Natural killer cell treated with Interleukin-12 subunit alpha and Interleukin-12 subunit beta and Interleukin-15 and Interleukin-18, amount 100 ng/mL, for 72 hours (primary cell): ENCODE measurements around the gene MAPK14. TPM values are rescaled to one million over a fixed set of nuclear protein-coding genes. Genes with fewer than 3 reads are reported as not detected.
"Not testable (repeated sequence)": the region's sequence is repeated elsewhere in the genome, so short reads cannot be mapped to it uniquely, and the experiment has no call there.

ENCODE experiments used
- ATAC-seq, 2 donors: fragments of 150-1000 bp; cut with Tn5 transposase in 1 of 2; sonication (Bioruptor Pico), chemical (Tn5 transposase) in 1 of 2; 2 replicates each; pipeline ENCODE4 v1.10.0; 2021
- DNase-seq: peaks from one replicate; pipeline ENCODE4 v3.0.0; 2022; ENCODE audit warnings: low spot score
- H3K27ac Mint-ChIP-seq, 2 donors: 1 replicate in 1 of 2; 2 replicates in 1 of 2; pipeline ENCODE4 v1.8.0; 2022; ENCODE audit warnings: mixed read lengths in 2 of 2, mild to moderate bottlenecking in 1 of 2, moderate library complexity in 1 of 2
- H3K27me3 Mint-ChIP-seq, 2 donors: 1 replicate in 1 of 2; 2 replicates in 1 of 2; pipeline ENCODE4 v1.8.0; 2022; ENCODE audit warnings: mixed read lengths in 2 of 2
- H3K36me3 Mint-ChIP-seq: one replicate; pipeline ENCODE4 v1.8.0; 2022; ENCODE audit warnings: mixed read lengths
- H3K4me1 Mint-ChIP-seq, 2 donors: 1 replicate in 1 of 2; 2 replicates in 1 of 2; pipeline ENCODE4 v1.8.0; 2022; ENCODE audit warnings: low read depth in 2 of 2, mixed read lengths in 2 of 2, mild to moderate bottlenecking in 1 of 2
- H3K4me3 Mint-ChIP-seq: one replicate; pipeline ENCODE4 v1.8.0; 2022; ENCODE audit warnings: mixed read lengths
- H3K9me3 Mint-ChIP-seq: 2 replicates; pipeline ENCODE4 v1.8.0; 2022; ENCODE audit warnings: mixed read lengths
- total RNA-seq, 2 donors: library from RNA; stranded (reverse); gene quantifications; one replicate each; pipeline ENCODE4 v1.2.3, GENCODE V29; 2022

Gene MAPK14
- total RNA-seq, 2 donors from 2014 or later = 68.4 to 71.4 TPM

DNA sequence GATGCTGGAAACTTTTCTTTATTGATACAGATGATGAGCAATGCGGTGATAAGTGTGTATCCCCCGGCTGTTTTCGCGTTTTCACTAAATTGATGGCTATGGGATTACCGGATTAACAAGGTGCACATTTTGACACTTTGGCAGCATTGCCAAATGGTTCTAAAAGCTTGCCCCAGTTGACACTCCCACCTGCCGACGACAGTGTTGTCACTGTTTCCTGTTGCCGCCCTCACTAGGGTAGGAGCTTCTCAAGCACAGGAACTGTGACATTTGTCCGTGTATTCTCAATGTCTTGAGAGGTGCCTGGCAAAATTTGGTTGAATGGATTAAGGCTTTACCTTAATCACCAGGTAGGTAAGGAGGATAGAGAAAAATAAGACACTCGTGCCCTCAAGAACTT lies 92.9 kb downstream of the MAPK14 start:
- Mint-ChIP-seq H3K4me3 (peak overlapping the region; percentile 98), H3K4me1 (peaks cover 85 to 86% of the 10 kb centered on the region in 2 donors), H3K9me3 (no peaks in the 10 kb centered on the region), H3K27ac (peak overlapping the region; percentile 99 to 100), H3K36me3 (peaks cover 5% of the 10 kb centered on the region), H3K27me3 (no peaks in the 10 kb centered on the region)
- DNase-seq (peak; percentile 86), ATAC-seq (peak; percentile 60 to 62)

DNA sequence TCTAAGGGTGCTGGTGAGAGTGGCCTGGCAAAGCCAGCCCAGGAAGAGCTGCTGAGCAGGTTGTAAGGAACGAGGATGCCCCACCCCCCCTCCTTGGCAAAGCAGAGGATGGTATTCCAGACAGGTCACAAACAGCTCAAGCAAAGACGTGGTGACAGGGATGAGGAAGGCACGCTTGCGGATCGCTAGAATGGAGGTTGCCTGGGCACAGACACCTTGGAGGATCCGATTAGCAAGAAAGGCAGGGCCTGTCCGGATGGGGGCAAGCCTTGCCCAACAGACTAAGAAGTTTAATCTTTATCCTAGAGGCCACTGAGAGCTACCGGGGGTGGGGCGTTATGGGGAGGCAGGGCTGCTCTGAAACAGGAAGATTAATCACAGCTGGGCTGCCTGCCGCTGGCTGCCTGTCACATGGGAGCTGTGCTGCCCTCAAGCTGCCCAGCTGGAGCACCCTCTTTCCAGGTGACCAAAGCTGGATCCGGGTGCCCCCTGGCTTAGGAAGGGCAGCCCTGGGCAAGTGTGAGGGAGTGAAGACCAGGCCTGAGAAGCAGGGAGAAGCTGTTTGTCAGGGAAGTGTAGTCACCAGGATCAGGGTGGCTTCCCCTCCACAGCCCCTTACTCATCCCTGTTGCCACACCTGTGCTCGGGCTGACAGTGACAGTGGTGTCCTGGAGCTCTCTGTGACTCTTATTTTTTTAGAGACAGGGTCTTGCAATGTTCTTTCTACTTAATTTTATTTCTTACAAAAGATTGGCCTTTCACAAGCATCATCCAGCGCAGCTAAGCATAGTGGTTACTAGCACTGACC lies 93.6 kb downstream of the MAPK14 start:
- H3K4me3 Mint-ChIP-seq = peak overlapping the region; percentile 98
- H3K36me3 Mint-ChIP-seq = peaks cover 5% of the 10 kb centered on the region
- H3K27ac Mint-ChIP-seq = peak overlapping the region; percentile 99 to 100
- peak; percentile 56 to 63 for ATAC-seq
- no peaks in the 10 kb centered on the region for H3K9me3 Mint-ChIP-seq
- H3K27me3 Mint-ChIP-seq = no peaks in the 10 kb centered on the region
- H3K4me1 Mint-ChIP-seq = peaks cover 88 to 92% of the 10 kb centered on the region in 2 donors
- peak; percentile 88 for DNase-seq

DNA sequence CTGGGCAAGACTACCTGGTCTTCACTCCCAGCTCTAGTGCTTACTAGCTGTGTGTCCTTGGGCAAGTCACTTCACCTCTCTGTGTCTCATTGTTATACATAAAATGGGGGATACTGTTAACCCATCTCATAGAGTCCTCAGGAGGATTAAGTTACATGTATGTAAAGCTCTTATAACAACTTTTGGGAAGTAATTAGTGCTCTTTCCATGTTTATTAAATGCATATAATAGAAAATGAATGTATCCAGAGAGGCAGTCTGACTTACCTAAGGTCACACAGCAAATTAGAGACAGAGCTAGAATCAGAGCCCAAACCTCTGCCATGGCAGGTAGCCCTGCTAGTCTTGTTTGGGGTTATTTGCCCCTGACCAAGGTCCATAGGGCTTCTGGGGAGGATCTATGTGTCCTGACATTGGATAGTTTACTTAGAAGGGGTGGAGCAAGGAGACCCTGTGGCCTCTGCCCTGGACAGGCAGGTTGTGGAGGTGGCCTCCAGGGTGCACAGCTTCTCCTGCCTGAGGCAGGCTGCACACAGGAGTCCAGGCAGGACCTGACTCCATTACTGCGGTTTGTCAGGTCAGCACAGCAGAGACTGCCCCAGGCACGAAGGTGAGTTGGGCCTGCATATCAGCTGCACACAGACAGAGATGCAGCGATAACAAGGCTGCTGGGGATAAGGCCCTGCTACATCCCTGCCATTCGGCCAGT lies 94.3 kb downstream of the MAPK14 start:
- H3K27me3 Mint-ChIP-seq = no peaks in the 10 kb centered on the region
- H3K4me1 Mint-ChIP-seq = peaks cover 88 to 95% of the 10 kb centered on the region in 2 donors
- ATAC-seq = no peak
- no peaks in the 10 kb centered on the region for H3K9me3 Mint-ChIP-seq
- H3K4me3 Mint-ChIP-seq = peak overlapping the region; percentile 98
- H3K27ac Mint-ChIP-seq = peak overlapping the region; percentile 99 to 100
- DNase-seq = no peak
- H3K36me3 Mint-ChIP-seq = peaks cover 5% of the 10 kb centered on the region

DNA sequence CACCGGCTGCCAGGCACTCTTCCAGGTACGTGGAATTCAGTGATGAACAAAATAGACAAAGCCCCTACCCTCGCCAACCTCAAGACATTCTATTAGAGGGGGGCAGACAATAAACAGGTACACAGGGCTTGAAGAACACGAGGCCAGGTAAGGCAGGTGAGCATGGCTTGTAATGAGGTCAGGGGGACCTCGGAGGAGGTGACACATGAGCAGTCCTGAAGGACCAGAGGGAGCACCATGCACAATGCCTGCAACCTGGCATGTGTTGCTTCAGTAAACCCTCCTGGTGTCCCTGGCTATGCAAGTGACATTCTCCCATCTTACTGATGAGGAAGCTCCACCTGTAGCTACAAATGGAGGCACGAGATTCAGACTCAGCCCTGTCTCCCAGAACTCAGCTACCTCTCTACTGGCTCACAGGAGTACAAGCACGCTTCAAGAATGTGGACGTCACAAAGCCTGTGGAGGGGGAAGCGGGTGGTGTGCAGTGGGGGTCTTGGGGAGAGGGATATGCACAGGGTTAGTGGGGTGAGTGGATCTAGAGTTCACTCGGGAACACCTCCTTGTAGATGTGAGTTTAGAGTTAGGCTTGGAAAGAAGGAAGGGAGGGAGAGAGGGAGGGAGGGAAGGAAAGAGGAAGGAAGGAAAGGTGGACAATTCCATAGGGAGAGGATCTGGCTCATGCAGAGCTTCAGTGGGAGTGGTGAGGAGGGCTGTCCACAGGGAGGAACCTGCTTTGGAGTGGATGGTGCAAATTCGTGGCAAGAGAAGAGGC lies 95.1 kb downstream of the MAPK14 start:
- no peaks in the 10 kb centered on the region for H3K36me3 Mint-ChIP-seq
- ATAC-seq (no peak), DNase-seq (no peak)
- H3K9me3 Mint-ChIP-seq = no peaks in the 10 kb centered on the region
- peaks cover 88 to 95% of the 10 kb centered on the region in 2 donors for H3K4me1 Mint-ChIP-seq
- no peaks in the 10 kb centered on the region for H3K27me3 Mint-ChIP-seq
- peak overlapping the region; percentile 99 to 100 for H3K27ac Mint-ChIP-seq
- H3K4me3 Mint-ChIP-seq = peak overlapping the region; percentile 68

DNA sequence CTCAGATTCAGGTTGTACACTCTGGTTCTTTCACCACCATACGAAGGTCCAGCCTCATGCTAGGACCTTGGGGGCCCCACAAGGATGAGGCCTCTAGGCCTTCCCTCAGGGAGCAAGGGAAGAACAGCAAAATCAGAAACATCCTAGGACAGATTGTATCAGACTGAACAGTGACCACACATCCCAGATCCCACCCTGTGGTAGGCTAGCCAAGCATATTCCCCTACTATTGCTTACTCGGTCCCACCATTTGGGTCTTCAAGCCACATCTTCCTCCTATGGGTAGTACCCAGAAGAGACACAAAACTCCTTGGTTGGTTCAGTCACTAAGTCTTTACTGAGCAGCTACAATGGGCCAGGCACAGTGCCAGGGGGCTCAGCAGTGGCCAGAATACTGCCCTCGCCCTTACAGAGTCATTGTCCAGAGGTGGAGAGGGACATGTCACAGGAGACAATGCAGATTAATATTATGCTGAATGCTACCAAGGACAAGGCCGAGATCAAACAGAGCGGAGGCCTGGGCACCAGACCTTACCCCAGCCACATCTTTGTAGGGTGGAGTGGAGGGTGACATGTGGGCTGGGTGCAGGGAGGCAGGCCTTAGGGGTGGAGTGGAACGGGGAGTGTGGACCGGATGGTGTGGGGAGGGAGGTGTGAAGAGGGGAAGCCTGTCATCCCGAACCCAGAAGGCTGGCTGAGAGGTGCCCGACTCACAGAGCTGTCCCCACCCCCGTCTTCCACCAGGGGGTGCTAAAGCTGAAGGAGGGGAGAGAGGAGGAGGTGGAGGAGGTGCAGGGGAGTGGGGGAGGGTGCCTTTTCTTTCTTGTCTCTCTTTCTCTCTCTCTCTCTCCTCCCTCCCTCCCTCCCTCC lies 95.9 kb downstream of the MAPK14 start:
- Mint-ChIP-seq H3K4me1 (peaks cover 83 to 95% of the 10 kb centered on the region in 2 donors), H3K9me3 (no peaks in the 10 kb centered on the region), H3K4me3 (peak overlapping the region; percentile 68), H3K36me3 (no peaks in the 10 kb centered on the region), H3K27ac (peak overlapping the region; percentile 99 to 100), H3K27me3 (no peaks in the 10 kb centered on the region)
- ATAC-seq (peak; percentile 90 to 91), DNase-seq (peak; percentile 97)

DNA sequence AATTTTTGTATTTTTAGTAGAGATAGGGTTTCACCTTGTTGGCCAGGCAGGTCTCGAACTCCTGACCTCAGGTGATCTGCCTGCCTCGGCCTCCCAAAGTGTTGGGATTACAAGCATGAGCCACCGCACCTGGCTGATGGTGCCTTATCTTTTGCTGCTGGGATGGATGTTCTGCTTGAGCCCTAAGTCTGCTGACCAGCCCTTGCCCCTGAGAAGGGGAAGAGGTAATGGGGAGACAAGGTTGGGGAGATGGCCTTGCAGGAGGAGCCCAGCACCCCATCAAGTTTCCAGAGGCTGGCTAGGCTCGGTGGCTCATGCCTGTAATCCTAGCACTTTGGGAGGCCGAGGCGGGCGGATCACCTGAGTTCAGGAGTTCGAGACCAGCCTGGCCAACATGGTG lies 96.7 kb downstream of the MAPK14 start:
- not testable (repeated sequence) for H3K27me3 Mint-ChIP-seq, H3K9me3 Mint-ChIP-seq, DNase-seq, H3K36me3 Mint-ChIP-seq, ATAC-seq
- H3K4me3 Mint-ChIP-seq = peak overlapping the region; percentile 68
- peak overlapping the region; percentile 99 to 100 for H3K27ac Mint-ChIP-seq
- peaks cover 74 to 90% of the 10 kb centered on the region in 2 donors for H3K4me1 Mint-ChIP-seq

DNA sequence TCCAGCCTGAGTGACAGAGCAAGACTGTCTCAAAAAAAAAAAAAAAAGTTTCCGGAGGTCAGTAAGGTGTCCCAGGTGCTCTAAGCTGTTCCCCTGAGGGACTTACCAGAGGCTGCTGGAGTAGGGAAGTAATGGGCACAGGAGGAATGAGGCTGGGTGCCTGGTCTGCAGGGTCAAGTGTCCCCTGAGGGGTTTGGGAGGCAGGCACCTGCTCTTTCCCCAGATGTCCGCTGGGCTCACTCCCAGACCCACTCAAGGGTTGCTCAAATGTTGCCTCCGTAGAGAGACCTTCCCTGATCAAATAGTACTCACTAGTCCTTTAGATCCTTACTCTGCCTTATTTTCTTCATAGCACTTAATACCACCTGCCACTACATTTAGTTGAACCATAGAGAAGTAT lies 97.3 kb downstream of the MAPK14 start:
- Mint-ChIP-seq H3K36me3 (no peaks in the 10 kb centered on the region), H3K4me3 (peak overlapping the region; percentile 29), H3K27ac (peak overlapping the region; percentile 13 to 85), H3K4me1 (peaks cover 74 to 88% of the 10 kb centered on the region in 2 donors), H3K9me3 (no peaks in the 10 kb centered on the region), H3K27me3 (no peaks in the 10 kb centered on the region)
- DNase-seq (no peak), ATAC-seq (no peak)

DNA sequence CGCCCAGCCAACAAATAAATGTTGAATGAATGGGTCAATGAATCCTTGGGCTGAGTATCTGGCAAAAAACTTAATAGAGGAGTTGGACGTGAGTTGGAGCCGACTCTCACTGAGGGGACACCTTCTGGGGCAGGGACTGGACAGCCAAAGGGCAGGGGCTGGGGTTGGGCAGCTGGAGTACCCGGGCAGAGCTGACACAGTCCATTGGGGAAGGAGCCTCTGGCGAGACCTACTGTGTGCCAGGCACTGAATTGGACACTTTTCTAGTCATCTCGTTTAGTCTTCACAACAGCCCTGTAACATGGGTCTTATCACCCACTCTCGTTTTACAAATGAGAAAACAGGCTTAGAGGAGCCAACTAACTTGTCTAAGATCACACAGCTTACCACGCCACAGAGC lies 98.0 kb downstream of the MAPK14 start:
- Mint-ChIP-seq H3K27me3 (no peaks in the 10 kb centered on the region), H3K27ac (peak overlapping the region; percentile 13 to 85), H3K4me3 (no peak overlapping the region), H3K4me1 (peaks cover 68 to 83% of the 10 kb centered on the region in 2 donors), H3K36me3 (no peaks in the 10 kb centered on the region), H3K9me3 (no peaks in the 10 kb centered on the region)
- no peak for ATAC-seq
- no peak for DNase-seq

DNA sequence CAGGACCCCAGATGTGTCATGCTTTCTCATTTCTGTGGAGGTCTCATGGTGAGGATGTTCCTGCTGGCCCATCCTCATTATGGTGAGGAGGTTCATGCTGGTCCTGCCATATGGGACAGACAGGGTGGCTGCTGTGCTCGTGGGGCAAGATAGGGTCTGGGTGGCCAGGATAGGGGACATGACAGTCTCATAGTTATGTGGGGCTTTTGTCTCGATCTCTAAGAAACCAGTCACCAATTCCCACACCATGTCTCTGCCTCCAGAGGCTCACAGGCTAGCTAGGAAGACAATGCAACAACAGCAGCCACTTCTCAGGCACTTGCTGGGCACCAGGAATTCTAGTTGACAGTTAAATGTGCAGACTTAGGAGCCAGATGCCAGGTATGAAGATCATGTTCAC lies 98.5 kb downstream of the MAPK14 start:
- ATAC-seq = no peak
- Mint-ChIP-seq H3K4me3 (peak overlapping the region; percentile 34), H3K27ac (peak overlapping the region; percentile 13 to 85)

DNA sequence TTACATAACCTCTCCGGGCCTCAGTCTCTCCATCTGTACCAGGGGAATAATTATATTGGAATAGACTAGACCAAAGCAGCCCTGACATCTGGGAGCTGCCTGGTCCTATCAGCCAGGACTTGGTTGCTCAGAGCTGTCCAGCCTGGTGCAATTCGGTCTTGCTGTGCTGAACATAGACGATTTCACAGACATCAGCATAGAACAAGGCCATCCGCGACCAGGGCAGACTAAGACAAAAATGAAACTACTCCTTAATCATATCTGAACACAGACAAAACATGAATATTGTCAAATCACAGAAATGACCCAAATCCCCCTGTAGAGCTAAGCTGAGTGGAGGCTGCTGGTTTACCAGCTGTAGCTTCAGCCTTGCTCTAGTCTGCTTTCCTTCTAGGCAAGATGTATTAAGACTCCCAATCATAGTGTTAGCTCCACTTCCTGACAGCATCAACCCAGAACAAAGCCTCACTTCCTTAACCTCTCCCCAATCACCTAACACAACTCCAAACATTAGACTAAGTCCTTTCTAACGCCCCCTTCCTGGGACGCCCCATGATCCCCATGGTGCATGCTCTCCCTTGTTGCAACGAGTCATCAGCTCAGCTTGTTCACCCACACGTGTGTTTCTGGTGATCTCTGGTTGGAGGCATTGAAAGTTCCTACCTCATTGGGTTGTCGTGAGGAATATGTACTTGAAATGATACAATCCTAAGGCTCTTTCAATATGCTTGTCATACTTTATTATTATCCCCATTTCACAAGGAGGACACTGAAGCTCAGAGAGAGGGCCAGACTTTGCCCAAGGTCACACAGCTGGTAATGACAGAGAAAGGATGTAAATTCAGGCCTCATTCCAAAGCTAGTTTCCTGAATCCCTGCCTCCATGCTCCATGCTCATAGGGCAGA lies 99.2 kb downstream of the MAPK14 start:
- DNase-seq (no peak), ATAC-seq (no peak)
- Mint-ChIP-seq H3K27me3 (no peaks in the 10 kb centered on the region), H3K36me3 (no peaks in the 10 kb centered on the region), H3K4me1 (peaks cover 60 to 75% of the 10 kb centered on the region in 2 donors), H3K4me3 (peak overlapping the region; percentile 34), H3K27ac (peak overlapping the region; percentile 13 to 85), H3K9me3 (no peaks in the 10 kb centered on the region)

More for the DNA sequence above, 98.5 kb downstream of the MAPK14 start:
- no peak for DNase-seq
- Mint-ChIP-seq H3K9me3 (no peaks in the 10 kb centered on the region), H3K4me1 (peaks cover 62 to 77% of the 10 kb centered on the region in 2 donors), H3K36me3 (no peaks in the 10 kb centered on the region), H3K27me3 (no peaks in the 10 kb centered on the region)

DNA sequence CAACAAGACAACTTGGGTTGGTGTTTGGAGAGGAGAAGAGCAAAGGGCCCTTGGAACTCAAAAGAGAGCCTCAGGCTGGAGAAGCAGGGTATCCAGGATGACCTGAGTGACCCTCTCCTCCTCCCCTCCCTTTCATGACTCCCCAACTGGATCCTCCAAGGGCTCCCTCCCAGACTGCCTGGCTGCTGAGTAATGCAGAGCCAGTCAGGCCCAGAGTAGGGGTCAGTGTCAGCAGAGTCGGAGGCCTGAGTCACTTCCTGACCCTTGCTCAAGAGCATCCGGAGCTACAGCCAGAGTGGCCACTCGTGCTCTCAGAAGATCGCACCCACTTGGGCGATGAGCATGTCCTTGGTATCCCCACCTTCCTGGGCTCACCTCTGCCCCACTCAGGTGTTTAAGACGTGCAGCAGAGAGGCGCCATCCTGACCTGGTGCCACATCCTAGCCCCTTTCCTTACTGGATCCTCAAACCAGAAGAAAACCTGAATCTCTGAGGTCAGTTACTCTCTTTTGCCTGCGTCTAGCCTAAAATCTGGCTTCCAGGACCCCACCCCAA lies 99.9 kb downstream of the MAPK14 start:
- H3K9me3 Mint-ChIP-seq = no peaks in the 10 kb centered on the region
- H3K27me3 Mint-ChIP-seq = no peaks in the 10 kb centered on the region
- H3K4me1 Mint-ChIP-seq = peaks cover 60 to 73% of the 10 kb centered on the region in 2 donors
- DNase-seq (peak; percentile 67), ATAC-seq (peak; percentile 29 to 30)
- H3K27ac Mint-ChIP-seq = peak overlapping the region; percentile 13 to 85
- peak overlapping the region; percentile 34 for H3K4me3 Mint-ChIP-seq
- H3K36me3 Mint-ChIP-seq = no peaks in the 10 kb centered on the region

DNA sequence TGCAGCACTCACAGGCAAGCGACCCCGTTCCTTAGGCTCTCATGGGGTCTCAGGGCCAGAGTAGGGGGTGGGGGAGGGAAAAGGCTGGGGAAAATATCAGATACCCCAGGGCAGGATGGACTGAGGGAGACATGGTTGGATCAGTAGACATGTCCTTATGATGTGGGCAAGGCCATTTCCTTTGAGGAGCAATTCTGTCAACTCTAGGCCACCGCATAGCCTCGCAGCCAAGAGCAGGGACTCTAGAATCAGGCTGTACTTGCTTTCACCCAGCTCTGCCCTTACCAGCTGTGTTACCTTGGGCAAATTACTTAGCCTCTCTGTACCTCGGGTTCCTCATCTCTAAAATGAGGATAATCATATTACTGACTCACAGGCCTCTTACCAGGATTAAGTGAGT lies 100.5 kb downstream of the MAPK14 start:
- Mint-ChIP-seq H3K4me1 (peaks cover 60 to 73% of the 10 kb centered on the region in 2 donors), H3K27ac (peak overlapping the region in 1 of 2 donors; percentile 87), H3K9me3 (no peaks in the 10 kb centered on the region)

More for the DNA sequence above, 100.5 kb downstream of the MAPK14 start:
- Mint-ChIP-seq H3K27me3 (no peaks in the 10 kb centered on the region), H3K4me3 (no peak overlapping the region), H3K36me3 (peaks cover 3% of the 10 kb centered on the region)
- ATAC-seq (no peak), DNase-seq (no peak)
